ENCODE results near the gene TMEM171.

TMEM171 gene

GRCh38 chr5:73106335-73106734, 14.0 kb upstream of the TMEM171 start:
- DNase-seq (ENCODE audit: low read depth): no peak
- H3K9me3 ChIP-seq (ENCODE audit: control insufficient read depth, low read length): peaks cover 14% of the 10 kb centered on the region
- H3K36me3 ChIP-seq (ENCODE audit: control insufficient read depth, insufficient read depth, low read length, severe bottlenecking): no peaks in the 10 kb centered on the region
- no peak overlapping the region for H3K4me3 ChIP-seq (ENCODE audit: low read length)
- H3K4me1 ChIP-seq (ENCODE audit: control insufficient read depth, insufficient read depth, low read length): no peaks in the 10 kb centered on the region
- H3K27me3 ChIP-seq (replicated peaks; ENCODE audit: control insufficient read depth, insufficient read depth, low read length): no peaks in the 10 kb centered on the region
- H3K9ac ChIP-seq (ENCODE audit: low read length): no peak overlapping the region

GRCh38 chr5:73110190-73110589, 10.2 kb upstream of the TMEM171 start:
- peaks cover 14% of the 10 kb centered on the region for H3K9me3 ChIP-seq (ENCODE audit: control insufficient read depth, low read length)
- H3K4me1 ChIP-seq (ENCODE audit: control insufficient read depth, insufficient read depth, low read length): peaks cover 5% of the 10 kb centered on the region
- no peaks in the 10 kb centered on the region for H3K27me3 ChIP-seq (replicated peaks; ENCODE audit: control insufficient read depth, insufficient read depth, low read length)
- no peak for DNase-seq (ENCODE audit: low read depth)
- H3K4me3 ChIP-seq (ENCODE audit: low read length): no peak overlapping the region
- no peaks in the 10 kb centered on the region for H3K36me3 ChIP-seq (ENCODE audit: control insufficient read depth, insufficient read depth, low read length, severe bottlenecking)
- H3K9ac ChIP-seq (ENCODE audit: low read length): no peak overlapping the region

- Histone ChIP-seq H3K9me3 (ENCODE audit: control insufficient read depth, low read length) (peaks cover 14% of the 10 kb centered on the region), H3K4me3 (ENCODE audit: low read length) (no peak overlapping the region)
- DNase-seq (ENCODE audit: low read depth): no peak
These were observed 8.8 kb upstream of the TMEM171 start for GRCh38 chr5:73111536-73111935.

GRCh38 chr5:73112359-73112758, 8.0 kb upstream of the TMEM171 start:
- Histone ChIP-seq H3K9me3 (ENCODE audit: control insufficient read depth, low read length) (peaks cover 16% of the 10 kb centered on the region), H3K4me1 (ENCODE audit: control insufficient read depth, insufficient read depth, low read length) (peaks cover 17% of the 10 kb centered on the region), H3K9ac (ENCODE audit: low read length) (no peak overlapping the region), H3K36me3 (ENCODE audit: control insufficient read depth, insufficient read depth, low read length, severe bottlenecking) (no peaks in the 10 kb centered on the region), H3K4me3 (ENCODE audit: low read length) (no peak overlapping the region), H3K27me3 (replicated peaks; ENCODE audit: control insufficient read depth, insufficient read depth, low read length) (no peaks in the 10 kb centered on the region)
- no peak for DNase-seq (ENCODE audit: low read depth)

More at GRCh38 chr5:73111536-73111935, 8.8 kb upstream of the TMEM171 start:
- Histone ChIP-seq H3K9ac (ENCODE audit: low read length) (no peak overlapping the region), H3K4me1 (ENCODE audit: control insufficient read depth, insufficient read depth, low read length) (peaks cover 17% of the 10 kb centered on the region), H3K27me3 (replicated peaks; ENCODE audit: control insufficient read depth, insufficient read depth, low read length) (no peaks in the 10 kb centered on the region), H3K36me3 (ENCODE audit: control insufficient read depth, insufficient read depth, low read length, severe bottlenecking) (no peaks in the 10 kb centered on the region)

GRCh38 chr5:73114044-73114688, 6.2 kb upstream of the TMEM171 start:
- H3K4me1 ChIP-seq (ENCODE audit: control insufficient read depth, insufficient read depth, low read length): peaks cover 17% of the 10 kb centered on the region
- no peak overlapping the region for H3K4me3 ChIP-seq (ENCODE audit: low read length)
- H3K9me3 ChIP-seq (ENCODE audit: control insufficient read depth, low read length): peaks cover 15% of the 10 kb centered on the region
- no peak for DNase-seq (ENCODE audit: low read depth)
- no peak overlapping the region for H3K9ac ChIP-seq (ENCODE audit: low read length)
- no peaks in the 10 kb centered on the region for H3K36me3 ChIP-seq (ENCODE audit: control insufficient read depth, insufficient read depth, low read length, severe bottlenecking)
- H3K27me3 ChIP-seq (replicated peaks; ENCODE audit: control insufficient read depth, insufficient read depth, low read length): no peaks in the 10 kb centered on the region

GRCh38 chr5:73115399-73116051, 4.8 kb upstream of the TMEM171 start:
- DNase-seq (ENCODE audit: low read depth): peak; percentile 80
- H3K27me3 ChIP-seq (replicated peaks; ENCODE audit: control insufficient read depth, insufficient read depth, low read length): no peaks in the 10 kb centered on the region

GRCh38 chr5:73116506-73116905, 3.9 kb upstream of the TMEM171 start:
- H3K27me3 ChIP-seq (replicated peaks; ENCODE audit: control insufficient read depth, insufficient read depth, low read length): no peaks in the 10 kb centered on the region
- no peak for DNase-seq (ENCODE audit: low read depth)

More at GRCh38 chr5:73115399-73116051, 4.8 kb upstream of the TMEM171 start:
- H3K9me3 ChIP-seq (ENCODE audit: control insufficient read depth, low read length): peaks cover 11% of the 10 kb centered on the region
- no peaks in the 10 kb centered on the region for H3K36me3 ChIP-seq (ENCODE audit: control insufficient read depth, insufficient read depth, low read length, severe bottlenecking)
- H3K9ac ChIP-seq (ENCODE audit: low read length): peak overlapping the region; percentile 49
- H3K4me1 ChIP-seq (ENCODE audit: control insufficient read depth, insufficient read depth, low read length): peaks cover 24% of the 10 kb centered on the region
- peak overlapping the region; percentile 62 for H3K4me3 ChIP-seq (ENCODE audit: low read length)

GRCh38 chr5:73117088-73117740, 3.2 kb upstream of the TMEM171 start:
- Histone ChIP-seq H3K4me1 (ENCODE audit: control insufficient read depth, insufficient read depth, low read length) (peaks cover 25% of the 10 kb centered on the region), H3K9me3 (ENCODE audit: control insufficient read depth, low read length) (peaks cover 6% of the 10 kb centered on the region), H3K27me3 (replicated peaks; ENCODE audit: control insufficient read depth, insufficient read depth, low read length) (no peaks in the 10 kb centered on the region), H3K36me3 (ENCODE audit: control insufficient read depth, insufficient read depth, low read length, severe bottlenecking) (no peaks in the 10 kb centered on the region), H3K4me3 (ENCODE audit: low read length) (no peak overlapping the region), H3K9ac (ENCODE audit: low read length) (no peak overlapping the region)
- DNase-seq (ENCODE audit: low read depth): no peak

More at GRCh38 chr5:73116506-73116905, 3.9 kb upstream of the TMEM171 start:
- H3K9me3 ChIP-seq (ENCODE audit: control insufficient read depth, low read length): peaks cover 6% of the 10 kb centered on the region
- H3K4me3 ChIP-seq (ENCODE audit: low read length): no peak overlapping the region
- no peaks in the 10 kb centered on the region for H3K36me3 ChIP-seq (ENCODE audit: control insufficient read depth, insufficient read depth, low read length, severe bottlenecking)
- H3K9ac ChIP-seq (ENCODE audit: low read length): no peak overlapping the region
- H3K4me1 ChIP-seq (ENCODE audit: control insufficient read depth, insufficient read depth, low read length): peaks cover 24% of the 10 kb centered on the region

GRCh38 chr5:73118391-73118973, 1.9 kb upstream of the TMEM171 start:
- peaks cover 6% of the 10 kb centered on the region for H3K9me3 ChIP-seq (ENCODE audit: control insufficient read depth, low read length)
- H3K27me3 ChIP-seq (replicated peaks; ENCODE audit: control insufficient read depth, insufficient read depth, low read length): no peaks in the 10 kb centered on the region
- peaks cover 37% of the 10 kb centered on the region for H3K4me1 ChIP-seq (ENCODE audit: control insufficient read depth, insufficient read depth, low read length)
- no peak overlapping the region for H3K4me3 ChIP-seq (ENCODE audit: low read length)
- H3K9ac ChIP-seq (ENCODE audit: low read length): no peak overlapping the region
- DNase-seq (ENCODE audit: low read depth): no peak
- H3K36me3 ChIP-seq (ENCODE audit: control insufficient read depth, insufficient read depth, low read length, severe bottlenecking): no peaks in the 10 kb centered on the region

- H3K9ac ChIP-seq (ENCODE audit: low read length): peak overlapping the region; percentile 80
- H3K27me3 ChIP-seq (replicated peaks; ENCODE audit: control insufficient read depth, insufficient read depth, low read length): no peaks in the 10 kb centered on the region
- H3K4me3 ChIP-seq (ENCODE audit: low read length): peak overlapping the region; percentile 84
- peaks cover 39% of the 10 kb centered on the region for H3K4me1 ChIP-seq (ENCODE audit: control insufficient read depth, insufficient read depth, low read length)
- DNase-seq (ENCODE audit: low read depth): no peak
- peaks cover 6% of the 10 kb centered on the region for H3K9me3 ChIP-seq (ENCODE audit: control insufficient read depth, low read length)
- no peaks in the 10 kb centered on the region for H3K36me3 ChIP-seq (ENCODE audit: control insufficient read depth, insufficient read depth, low read length, severe bottlenecking)
These were observed 771 bp upstream of the TMEM171 start for GRCh38 chr5:73119451-73120157.

GRCh38 chr5:73121119-73121463, 716 bp downstream of the TMEM171 start:
- Histone ChIP-seq H3K36me3 (ENCODE audit: control insufficient read depth, insufficient read depth, low read length, severe bottlenecking) (no peaks in the 10 kb centered on the region), H3K9ac (ENCODE audit: low read length) (peak overlapping the region; percentile 80), H3K4me1 (ENCODE audit: control insufficient read depth, insufficient read depth, low read length) (peaks cover 31% of the 10 kb centered on the region), H3K4me3 (ENCODE audit: low read length) (peak overlapping the region; percentile 84), H3K27me3 (replicated peaks; ENCODE audit: control insufficient read depth, insufficient read depth, low read length) (no peaks in the 10 kb centered on the region), H3K9me3 (ENCODE audit: control insufficient read depth, low read length) (peaks cover 6% of the 10 kb centered on the region)
- peak; percentile 12 for DNase-seq (ENCODE audit: low read depth)

Measured in adipocyte (in vitro differentiated cells).